ENCODE data around the gene MON1B. TPM values are rescaled to one million over a fixed set of nuclear protein-coding genes. Genes with fewer than 3 reads are reported as not detected.

The MON1B gene
- total and polyA plus RNA-seq, 2 of the 13 experiments (the other 11 are each of a cell fraction or from before 2014, with no cell fraction given), result 13.4 to 15.6 TPM

GRCh38 chr16:77191259-77191969 is 424 bp downstream of the MON1B start (continued):
- TF ChIP-seq BATF2 (CRISPR knock-in tag; IDR thresholded peaks at IDR 0.05), result no peak
- TF ChIP-seq GABPA (IDR thresholded peaks at IDR 0.05; ENCODE audit: low read depth, low read length), result no peak
- TF ChIP-seq GABPA (CRISPR knock-in tag; IDR thresholded peaks at IDR 0.05; ENCODE audit: low read depth), result no peak; the same call in 1 of the 2 replicates
- peak; percentile 79; the same call in 1 of the 2 replicates for TF ChIP-seq EED (CRISPR knock-in tag; IDR thresholded peaks at IDR 0.05)
- no peak for TF ChIP-seq ZBTB44 (CRISPR knock-in tag; IDR thresholded peaks at IDR 0.05)
- TF ChIP-seq ONECUT2 (CRISPR knock-in tag; IDR thresholded peaks at IDR 0.05), result no peak
- TF ChIP-seq, protein P1, sequence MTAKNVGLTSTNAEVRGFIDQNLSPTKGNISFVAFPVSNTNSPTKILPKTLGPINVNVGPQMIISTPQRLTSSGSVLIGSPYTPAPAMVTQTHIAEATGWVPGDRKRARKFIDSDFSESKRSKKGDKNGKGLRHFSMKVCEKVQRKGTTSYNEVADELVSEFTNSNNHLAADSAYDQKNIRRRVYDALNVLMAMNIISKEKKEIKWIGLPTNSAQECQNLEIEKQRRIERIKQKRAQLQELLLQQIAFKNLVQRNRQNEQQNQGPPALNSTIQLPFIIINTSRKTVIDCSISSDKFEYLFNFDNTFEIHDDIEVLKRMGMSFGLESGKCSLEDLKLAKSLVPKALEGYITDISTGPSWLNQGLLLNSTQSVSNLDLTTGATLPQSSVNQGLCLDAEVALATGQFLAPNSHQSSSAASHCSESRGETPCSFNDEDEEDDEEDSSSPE (CRISPR knock-in tag; IDR thresholded peaks at IDR 0.05), result no peak
- no peak for TF ChIP-seq SRSF4 (IDR thresholded peaks at IDR 0.05; ENCODE audit: low read depth, low read length, poor library complexity, severe bottlenecking)
- no peak for TF ChIP-seq ELK4 (CRISPR knock-in tag; IDR thresholded peaks at IDR 0.05; ENCODE audit: borderline replicate concordance)
- no peak for TF ChIP-seq AKNA (CRISPR knock-in tag; IDR thresholded peaks at IDR 0.05; ENCODE audit: borderline replicate concordance)
- TF ChIP-seq KAT2B (IDR thresholded peaks at IDR 0.05; ENCODE audit: borderline replicate concordance, low read depth, low read length), result no peak
- TF ChIP-seq FOXA1 (IDR thresholded peaks at IDR 0.05), result no peak
- TF ChIP-seq FOXA1 (CRISPR knock-in tag; IDR thresholded peaks at IDR 0.05), result no peak
- no peak for TF ChIP-seq RFXANK (CRISPR knock-in tag; IDR thresholded peaks at IDR 0.05)
- TF ChIP-seq THAP9 (CRISPR knock-in tag; IDR thresholded peaks at IDR 0.05; ENCODE audit: borderline replicate concordance), result 0 out of 2 replicates have a peak, but pooled peaks have one; percentile 12
- TF ChIP-seq ARNT2 (CRISPR knock-in tag; IDR thresholded peaks at IDR 0.05; ENCODE audit: low read depth), result 0 out of 2 replicates have a peak, but pooled peaks have one; percentile 18
- TF ChIP-seq MYC (CRISPR knock-in tag; IDR thresholded peaks at IDR 0.05; ENCODE audit: borderline replicate concordance), result peak; percentile 2; the same call in 1 of the 2 replicates
